HepG2 (cell line): Measurements from ENCODE around the gene FSHR. TPM values are rescaled to one million over a fixed set of nuclear protein-coding genes. Genes with fewer than 3 reads are reported as not detected.

ENCODE experiments used
- ATAC-seq: fragments of 200-7000 bp; cut with Tn5 transposase; 3 replicates; pipeline ENCODE4 v1.9.1; 2020; ENCODE audit warnings: mild to moderate bottlenecking, moderate library complexity
- BruUV-seq: library from RNA; stranded (reverse); fragments of 400-500 nt; replicated peaks from 2 replicates; lab custom pipeline; 2021; lab: Mats Ljungman, UMichigan
- CTCF ChIA-PET: fragments of 300-600 bp; formaldehyde crosslinking; extraction: SDS; loops from one replicate; lab custom pipeline; 2021; ENCODE audit warnings: low total read pairs, inconsistent platforms, low intra/inter-chr PET ratio; lab: Yijun Ruan, JAX
- POLR2A ChIA-PET: fragments of 350-600 bp; sonication (Branson Sonifier 250); formaldehyde crosslinking; loops from one replicate; lab custom pipeline; 2020; ENCODE audit warnings: antibody characterized with exemption, inconsistent platforms; lab: Yijun Ruan, JAX
- DNase-seq: peaks from one replicate; pipeline ENCODE4 v3.0.0-alpha.2; 2015; ENCODE audit warnings: low spot score
- FAIRE-seq: peaks from 3 replicates; lab custom pipeline; 2011; peaks lifted over from hg19 to GRCh38; lab: Jason Lieb, UNC
- H2AFZ ChIP-seq: one replicate; pipeline ENCODE4 v1.6.1; 2011; ENCODE audit warnings: low read length, inconsistent platforms
- H3K27ac ChIP-seq: fragments of 300-600 bp; 3 replicates; pipeline ENCODE4 v1.8.0; 2011; ENCODE audit warnings: mixed run types, mild to moderate bottlenecking, mixed read lengths, low read length, inconsistent platforms; ENCODE audit not compliant: insufficient read depth; ENCODE audit errors: extremely low read length
- H3K27me3 ChIP-seq, 2 experiments: fragments of 200-600 bp in 1 of 2; 2 replicates in 1 of 2; 3 replicates in 1 of 2; pipeline versions ENCODE4 v1.6.0 to v1.8.0; 2011; ENCODE audit warnings: low read length in 2 of 2, mild to moderate bottlenecking in 2 of 2, moderate library complexity in 2 of 2, inconsistent platforms in 1 of 2; ENCODE audit not compliant: insufficient read depth in 2 of 2, control insufficient read depth in 1 of 2
- H3K36me3 ChIP-seq, 2 experiments: fragments of 200-600 bp in 1 of 2; replicated peaks in 1 of 2; 2 replicates in 1 of 2; 3 replicates in 1 of 2; pipeline versions ENCODE4 v1.5.1 to v1.8.0; 2011; ENCODE audit warnings: low read length in 2 of 2, inconsistent platforms in 1 of 2; ENCODE audit not compliant: insufficient read depth in 2 of 2, control insufficient read depth in 1 of 2
- H3K4me1 ChIP-seq: 2 replicates; pipeline ENCODE4 v1.5.1; 2012; ENCODE audit warnings: low read length, inconsistent platforms; ENCODE audit not compliant: insufficient read depth
- H3K4me2 ChIP-seq: 2 replicates; pipeline ENCODE4 v1.6.0; 2011; ENCODE audit warnings: low read depth, low read length, inconsistent platforms
- H3K4me3 ChIP-seq, 3 experiments: fragments of 200-600 bp in 1 of 3; sonication (generic), shearing (Covaris generic) in 1 of 3; replicated peaks in 1 of 3; 2 replicates each; pipeline ENCODE4 v1.5.1; 2011 to 2016; ENCODE audit warnings: low read length in 3 of 3, inconsistent platforms in 2 of 3, low read depth in 2 of 3, mild to moderate bottlenecking in 2 of 3, control low read depth in 1 of 3, mixed read lengths in 1 of 3; ENCODE audit not compliant: insufficient read depth in 1 of 3
- H3K79me2 ChIP-seq: one replicate; pipeline ENCODE4 v1.6.1; 2011; ENCODE audit warnings: low read length, inconsistent platforms; ENCODE audit not compliant: insufficient read depth
- H3K9ac ChIP-seq: 2 replicates; pipeline ENCODE4 v1.6.0; 2011; ENCODE audit warnings: mild to moderate bottlenecking, low read depth, low read length, inconsistent platforms; ENCODE audit not compliant: insufficient read depth
- H3K9me3 ChIP-seq: 2 replicates; pipeline ENCODE4 v1.5.1; 2012; ENCODE audit warnings: mild to moderate bottlenecking, low read length
- H4K20me1 ChIP-seq: 2 replicates; pipeline ENCODE4 v1.6.0; 2011; ENCODE audit warnings: inconsistent platforms, mild to moderate bottlenecking, low read length, moderate library complexity; ENCODE audit not compliant: insufficient read depth
- HMG20A ChIP-seq: IDR thresholded peaks from 2 replicates; pipeline ENCODE4 v1.6.1; 2016; ENCODE audit warnings: borderline replicate concordance
- MED1 ChIP-seq: sonication (generic); formaldehyde crosslinking; IDR thresholded peaks from 2 replicates; pipeline ENCODE4 v1.4.0; 2020; ENCODE audit warnings: missing genetic modification reagents
- TCF7 ChIP-seq: sonication (generic); IDR thresholded peaks from 2 replicates; pipeline ENCODE4 v1.6.1; 2016; ENCODE audit warnings: antibody characterized with exemption, low read depth
- ZNF263 ChIP-seq: sonication (generic); formaldehyde crosslinking; IDR thresholded peaks from 2 replicates; pipeline ENCODE4 v1.4.0; 2020; ENCODE audit warnings: missing genetic modification reagents
- ZNF431 ChIP-seq: sonication (generic); formaldehyde crosslinking; IDR thresholded peaks from 2 replicates; pipeline ENCODE4 v1.9.0; 2022; ENCODE audit warnings: missing genetic modification reagents, low read depth, mild to moderate bottlenecking, borderline replicate concordance
- ZNF451 ChIP-seq: sonication (generic); formaldehyde crosslinking; IDR thresholded peaks from 2 replicates; pipeline ENCODE4 v1.5.0; 2020; ENCODE audit warnings: mild to moderate bottlenecking, missing genetic modification reagents
- ZNF496 ChIP-seq: sonication (generic); formaldehyde crosslinking; IDR thresholded peaks from 2 replicates; pipeline ENCODE4 v1.8.1; 2023; ENCODE audit warnings: mild to moderate bottlenecking, moderate library complexity, missing genetic modification reagents; ENCODE audit not compliant: insufficient replicate concordance
- ZNF766 ChIP-seq: sonication (generic); formaldehyde crosslinking; IDR thresholded peaks from 2 replicates; pipeline ENCODE4 v1.5.0; 2020; ENCODE audit warnings: missing genetic modification reagents, borderline replicate concordance
- ZSCAN12 ChIP-seq: sonication (generic); formaldehyde crosslinking; IDR thresholded peaks from 2 replicates; pipeline ENCODE4 v1.9.0; 2021; ENCODE audit warnings: mild to moderate bottlenecking, missing genetic modification reagents
- WGBS: methylation state at CpG from one replicate; pipeline ENCODE4 v1.1.6; 2017; ENCODE audit warnings: low lambda C conversion rate; 5-methylcytosine and 5-hydroxymethylcytosine counted together
- in situ Hi-C: cut with HindIII; loops from 2 replicates; pipeline ENCODE4 v1.10.0; 2017; ENCODE audit warnings: low pct_unique_long_range_greater_than_20kb; ENCODE audit not compliant: extremely low pct_ligation_motif_present
- intact Hi-C: fragments of 100-400 bp; cut with micrococcal nuclease; formaldehyde crosslinking; loops from one replicate; pipeline ENCODE4 v1.10.0; 2022; ENCODE audit not compliant: unreplicated experiment
- polyA plus RNA-seq, 8 experiments: library from polyadenylated mRNA; depleted of rRNA in 3 of 8; stranded (reverse) in 7 of 8; unstranded in 1 of 8; fragments of >200 nt; fragmentation: Illumina TruSeq in 4 of 8; extraction: Trizol in 4 of 8; gene quantifications; 2 replicates each; pipeline versions ENCODE4 v1.2.1 to v1.2.3, GENCODE V29; 2011 to 2016; ENCODE audit warnings: low read depth in 4 of 8, missing spikeins in 1 of 8, mixed read lengths in 1 of 8; ENCODE audit not compliant: insufficient read depth in 1 of 8
- total RNA-seq, 5 experiments: library from RNA; depleted of rRNA; stranded (reverse); fragments of >200 nt; fragmentation: Illumina TruSeq; extraction: Trizol; gene quantifications; 2 replicates each; pipeline ENCODE4 v1.2.3, GENCODE V29; 2016; ENCODE audit warnings: low read depth in 1 of 5
- TF ChIP-seq, protein P1 (sequence below): sonication (generic); formaldehyde crosslinking; conservative IDR thresholded peaks from 2 replicates; pipeline ENCODE4 v1.4.0; 2020; ENCODE audit warnings: mild to moderate bottlenecking, missing genetic modification reagents, moderate library complexity
- TF ChIP-seq, protein P2 (sequence below): sonication (generic); formaldehyde crosslinking; IDR thresholded peaks from 2 replicates; pipeline ENCODE4 v1.5.0; 2020; ENCODE audit warnings: missing genetic modification reagents

Gene FSHR
- total and polyA plus RNA-seq, 2 of the 13 experiments (the other 11 are each of a cell fraction or from before 2014, with no cell fraction given): not detected

DNA sequence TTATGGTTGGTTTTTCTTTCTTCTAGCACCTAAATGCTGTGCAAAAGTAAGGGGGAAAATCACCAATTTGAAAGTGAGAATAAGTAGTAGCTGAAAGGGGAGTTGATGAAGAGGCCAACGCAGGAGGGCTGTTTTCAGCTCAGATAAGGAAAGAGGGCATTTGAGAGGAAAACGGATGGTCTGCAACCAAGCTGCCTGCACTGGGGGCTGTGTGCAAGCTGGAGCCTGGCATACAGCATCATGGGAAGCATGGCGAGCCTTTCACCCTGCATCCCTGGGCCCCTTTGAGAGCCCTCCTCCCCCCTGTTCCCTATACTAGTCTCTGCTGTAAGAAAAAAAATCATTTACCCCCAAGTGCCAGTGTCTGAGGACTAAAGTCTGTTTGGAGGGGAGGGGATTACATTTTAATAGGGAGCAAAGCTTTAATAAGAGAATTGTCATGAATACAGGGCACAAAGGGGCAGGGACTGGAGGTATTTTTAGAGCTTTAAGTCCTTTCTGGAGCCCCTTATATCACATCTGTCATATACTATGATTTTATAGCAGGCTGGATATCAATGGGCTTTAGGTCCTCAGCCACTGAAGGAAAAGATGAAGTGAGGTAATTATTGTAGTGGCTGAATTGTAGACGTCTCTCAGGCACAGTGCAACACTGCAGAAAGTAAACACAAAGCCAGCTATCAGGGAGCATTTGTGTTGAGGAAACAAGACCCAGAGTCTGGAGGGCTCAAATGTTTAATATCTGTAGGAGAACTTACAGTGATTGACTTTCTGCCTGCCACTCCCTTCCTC, 120.7 kb downstream of the FSHR start:
- WGBS: 0% methylated on average over 4 of the region's 4 CpGs

More for the DNA sequence above, 120.7 kb downstream of the FSHR start:
- Histone ChIP-seq H4K20me1 (no peaks in the 10 kb centered on the region), H3K9ac (no peak overlapping the region), H3K27ac (no peak overlapping the region), H3K9me3 (no peaks in the 10 kb centered on the region), H3K4me2 (no peak overlapping the region), H2AFZ (no peak overlapping the region), H3K4me3 (no peak overlapping the region), H3K36me3 (no peaks in the 10 kb centered on the region), H3K79me2 (no peaks in the 10 kb centered on the region), H3K4me1 (no peaks in the 10 kb centered on the region), H3K27me3 (no peaks in the 10 kb centered on the region)
- intact Hi-C loops (no loop called here), in situ Hi-C loops (no loop called here)
- ATAC-seq (no peak), FAIRE-seq (no peak), DNase-seq (no peak)
- BruUV-seq: no TSS peak
- ChIA-PET CTCF (no interaction called here), POLR2A (no interaction called here)
- TF ChIP-seq, protein P1, sequence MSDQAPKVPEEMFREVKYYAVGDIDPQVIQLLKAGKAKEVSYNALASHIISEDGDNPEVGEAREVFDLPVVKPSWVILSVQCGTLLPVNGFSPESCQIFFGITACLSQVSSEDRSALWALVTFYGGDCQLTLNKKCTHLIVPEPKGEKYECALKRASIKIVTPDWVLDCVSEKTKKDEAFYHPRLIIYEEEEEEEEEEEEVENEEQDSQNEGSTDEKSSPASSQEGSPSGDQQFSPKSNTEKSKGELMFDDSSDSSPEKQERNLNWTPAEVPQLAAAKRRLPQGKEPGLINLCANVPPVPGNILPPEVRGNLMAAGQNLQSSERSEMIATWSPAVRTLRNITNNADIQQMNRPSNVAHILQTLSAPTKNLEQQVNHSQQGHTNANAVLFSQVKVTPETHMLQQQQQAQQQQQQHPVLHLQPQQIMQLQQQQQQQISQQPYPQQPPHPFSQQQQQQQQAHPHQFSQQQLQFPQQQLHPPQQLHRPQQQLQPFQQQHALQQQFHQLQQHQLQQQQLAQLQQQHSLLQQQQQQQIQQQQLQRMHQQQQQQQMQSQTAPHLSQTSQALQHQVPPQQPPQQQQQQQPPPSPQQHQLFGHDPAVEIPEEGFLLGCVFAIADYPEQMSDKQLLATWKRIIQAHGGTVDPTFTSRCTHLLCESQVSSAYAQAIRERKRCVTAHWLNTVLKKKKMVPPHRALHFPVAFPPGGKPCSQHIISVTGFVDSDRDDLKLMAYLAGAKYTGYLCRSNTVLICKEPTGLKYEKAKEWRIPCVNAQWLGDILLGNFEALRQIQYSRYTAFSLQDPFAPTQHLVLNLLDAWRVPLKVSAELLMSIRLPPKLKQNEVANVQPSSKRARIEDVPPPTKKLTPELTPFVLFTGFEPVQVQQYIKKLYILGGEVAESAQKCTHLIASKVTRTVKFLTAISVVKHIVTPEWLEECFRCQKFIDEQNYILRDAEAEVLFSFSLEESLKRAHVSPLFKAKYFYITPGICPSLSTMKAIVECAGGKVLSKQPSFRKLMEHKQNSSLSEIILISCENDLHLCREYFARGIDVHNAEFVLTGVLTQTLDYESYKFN: no peak
- TF ChIP-seq ZNF451 (CRISPR knock-in tag): no peak
- no peak for TF ChIP-seq HMG20A (CRISPR knock-in tag)
- TF ChIP-seq ZSCAN12 (CRISPR knock-in tag): no peak
- TF ChIP-seq, protein P2, sequence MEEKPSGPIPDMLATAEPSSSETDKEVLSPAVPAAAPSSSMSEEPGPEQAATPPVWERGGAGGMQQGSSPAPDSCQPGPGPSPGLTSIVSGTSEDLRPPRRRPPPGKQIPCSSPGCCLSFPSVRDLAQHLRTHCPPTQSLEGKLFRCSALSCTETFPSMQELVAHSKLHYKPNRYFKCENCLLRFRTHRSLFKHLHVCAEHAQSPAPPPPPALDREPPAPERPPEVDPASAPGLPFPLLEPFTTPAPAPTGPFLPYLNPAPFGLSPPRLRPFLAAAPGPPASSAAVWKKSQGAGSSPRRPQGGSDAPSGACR: no peak
- no peak for TF ChIP-seq TCF7
- TF ChIP-seq ZNF496 (CRISPR knock-in tag): no peak
- no peak for TF ChIP-seq ZNF263
- TF ChIP-seq ZNF431 (CRISPR knock-in tag): no peak
- no peak for TF ChIP-seq ZNF766
- no peak for TF ChIP-seq MED1 (CRISPR knock-in tag)
